Right hindlimb (tissue), 1 donor: ENCODE data around the gene KCNJ18.
"Not testable (repeated sequence)": the region's sequence is repeated elsewhere in the genome, so short reads cannot be mapped to it uniquely, and the experiment has no call there.

Experiments used
- DNase-seq: peaks from one replicate; pipeline ENCODE4 v3.0.0-alpha.2; 2018

The KCNJ18 gene

DNA sequence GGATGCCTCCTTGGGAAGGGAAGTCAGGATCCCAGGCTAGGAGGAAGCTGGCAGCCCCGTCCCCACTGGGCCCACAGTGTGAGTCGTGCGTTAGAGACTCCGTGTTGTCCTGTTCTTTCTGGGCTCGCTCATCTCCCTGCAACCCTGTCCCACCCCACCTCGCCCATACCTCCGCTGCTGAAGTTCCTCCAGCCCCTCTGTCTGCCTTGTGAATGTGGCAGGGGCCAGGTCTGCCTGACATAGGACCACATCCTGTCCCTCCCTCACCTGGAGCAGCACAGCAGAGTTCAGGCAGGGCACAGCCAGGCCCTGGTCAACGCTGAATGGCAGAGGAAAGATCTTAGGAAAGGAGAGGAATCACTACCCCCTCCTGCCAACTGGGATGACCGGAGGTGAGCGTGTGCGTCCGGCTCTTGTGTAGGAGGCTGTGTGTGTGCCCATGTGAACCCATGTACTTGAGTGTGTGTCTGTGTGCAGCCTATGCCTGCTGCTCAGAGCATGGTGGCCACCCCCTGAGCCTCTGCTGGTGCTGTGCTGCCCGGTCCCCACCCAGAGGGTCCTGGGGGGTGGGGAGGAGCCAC is 12.8 kb downstream of the KCNJ18 start:
- DNase-seq = no peak

DNA sequence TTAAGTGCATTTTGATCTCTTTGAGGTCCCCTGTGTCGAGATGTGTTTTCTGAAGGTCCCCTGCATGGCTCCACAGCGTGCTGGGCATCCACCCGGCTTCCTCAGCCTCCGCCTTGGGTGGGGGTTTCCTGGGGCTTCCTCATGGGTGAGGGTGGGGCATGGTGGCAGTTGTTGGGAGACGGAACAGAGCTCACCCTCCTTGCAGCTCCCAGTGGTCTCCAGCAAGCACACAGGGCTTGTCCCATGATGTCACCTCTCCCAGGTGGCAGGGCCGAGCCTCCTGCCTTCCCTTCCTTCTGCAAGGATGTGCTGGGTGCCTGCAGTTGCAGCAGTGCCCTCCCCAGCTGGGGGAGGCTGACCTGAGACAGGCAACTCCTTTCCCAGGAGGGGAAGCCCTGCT is 13.4 kb downstream of the KCNJ18 start:
- not testable (repeated sequence) for DNase-seq

DNA sequence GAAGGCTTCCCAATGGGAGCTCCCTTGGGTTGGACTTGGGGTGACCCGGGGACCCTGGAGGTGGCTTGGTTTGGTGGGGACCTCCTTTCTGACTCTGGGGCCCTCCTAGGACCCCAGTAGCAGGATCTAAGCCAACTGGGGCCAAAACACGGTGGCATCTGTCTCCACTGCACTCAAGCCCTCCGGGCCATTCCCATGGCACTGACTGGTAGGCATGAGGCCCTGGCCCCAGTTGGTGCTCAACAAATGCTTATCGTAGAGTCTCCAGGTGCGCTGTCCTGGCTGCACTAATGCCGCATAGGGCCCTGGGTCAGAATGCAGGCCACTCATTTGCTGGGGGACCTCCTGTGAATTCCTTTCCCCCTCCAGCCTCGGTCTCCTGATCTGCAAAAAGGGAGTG is 14.2 kb downstream of the KCNJ18 start:
- DNase-seq = not testable (repeated sequence)

DNA sequence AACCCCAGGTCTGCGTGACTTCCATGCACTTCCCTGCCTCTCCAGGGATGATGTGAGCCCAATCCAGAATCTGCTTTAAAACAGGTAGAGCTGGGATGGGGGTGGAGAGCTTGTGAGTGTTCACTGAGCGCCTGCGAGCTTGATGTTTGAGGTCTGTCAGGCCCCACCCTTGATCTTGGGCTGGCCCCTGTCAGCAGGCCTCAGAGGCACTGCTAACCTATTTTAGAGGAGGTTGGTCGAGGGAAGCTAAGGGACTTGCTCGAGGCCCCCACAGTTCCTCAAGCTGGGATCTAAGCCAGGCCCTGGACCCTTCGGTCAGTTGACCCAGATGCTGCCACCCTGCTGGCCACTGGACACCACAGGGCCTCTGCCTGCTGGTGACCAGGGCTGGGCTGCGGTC is 14.8 kb downstream of the KCNJ18 start:
- DNase-seq = not testable (repeated sequence)

DNA sequence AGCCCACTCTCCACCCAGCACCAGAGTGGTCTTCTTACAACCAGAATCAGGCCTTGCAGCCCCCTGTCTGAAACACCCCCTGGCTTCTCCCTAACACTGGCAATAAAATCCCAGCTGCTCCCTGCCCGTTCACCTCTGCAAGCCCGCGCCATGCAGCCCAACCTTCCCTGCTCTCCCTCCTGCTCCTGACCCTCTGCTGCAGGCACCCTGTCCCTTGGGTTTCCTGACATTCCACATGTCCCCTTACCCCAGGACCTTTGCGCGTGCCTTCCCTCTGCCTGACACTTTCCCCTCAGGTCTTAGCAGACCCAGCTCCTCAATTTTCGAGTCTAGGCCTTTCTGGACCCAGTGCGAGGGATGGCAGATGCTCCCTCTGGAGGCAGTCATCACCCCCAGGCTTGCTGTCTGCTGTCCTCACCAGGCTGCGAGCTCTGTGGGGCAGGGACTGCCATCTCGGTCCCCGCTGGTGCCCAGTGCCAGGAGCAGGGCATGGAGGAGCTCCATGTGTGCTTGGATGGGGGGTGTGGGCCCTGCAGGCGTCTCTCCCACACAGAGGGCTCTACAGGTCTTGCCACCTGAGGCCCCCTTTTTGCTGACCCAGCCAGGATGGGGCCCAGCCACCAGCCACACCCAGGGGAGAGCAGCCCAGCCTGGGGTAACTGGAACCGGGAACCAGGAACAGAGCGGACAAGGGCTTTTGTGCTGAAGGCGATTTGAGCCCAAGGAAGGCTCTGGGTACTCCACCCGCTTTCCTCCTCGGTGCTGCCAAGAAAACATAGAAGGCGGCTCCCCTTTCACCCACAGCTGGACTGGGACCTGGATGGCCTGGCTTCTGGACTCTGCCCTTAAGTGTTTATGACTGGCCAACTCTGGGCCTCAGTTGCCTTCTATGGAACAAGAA is 15.6 kb downstream of the KCNJ18 start:
- DNase-seq = not testable (repeated sequence)

DNA sequence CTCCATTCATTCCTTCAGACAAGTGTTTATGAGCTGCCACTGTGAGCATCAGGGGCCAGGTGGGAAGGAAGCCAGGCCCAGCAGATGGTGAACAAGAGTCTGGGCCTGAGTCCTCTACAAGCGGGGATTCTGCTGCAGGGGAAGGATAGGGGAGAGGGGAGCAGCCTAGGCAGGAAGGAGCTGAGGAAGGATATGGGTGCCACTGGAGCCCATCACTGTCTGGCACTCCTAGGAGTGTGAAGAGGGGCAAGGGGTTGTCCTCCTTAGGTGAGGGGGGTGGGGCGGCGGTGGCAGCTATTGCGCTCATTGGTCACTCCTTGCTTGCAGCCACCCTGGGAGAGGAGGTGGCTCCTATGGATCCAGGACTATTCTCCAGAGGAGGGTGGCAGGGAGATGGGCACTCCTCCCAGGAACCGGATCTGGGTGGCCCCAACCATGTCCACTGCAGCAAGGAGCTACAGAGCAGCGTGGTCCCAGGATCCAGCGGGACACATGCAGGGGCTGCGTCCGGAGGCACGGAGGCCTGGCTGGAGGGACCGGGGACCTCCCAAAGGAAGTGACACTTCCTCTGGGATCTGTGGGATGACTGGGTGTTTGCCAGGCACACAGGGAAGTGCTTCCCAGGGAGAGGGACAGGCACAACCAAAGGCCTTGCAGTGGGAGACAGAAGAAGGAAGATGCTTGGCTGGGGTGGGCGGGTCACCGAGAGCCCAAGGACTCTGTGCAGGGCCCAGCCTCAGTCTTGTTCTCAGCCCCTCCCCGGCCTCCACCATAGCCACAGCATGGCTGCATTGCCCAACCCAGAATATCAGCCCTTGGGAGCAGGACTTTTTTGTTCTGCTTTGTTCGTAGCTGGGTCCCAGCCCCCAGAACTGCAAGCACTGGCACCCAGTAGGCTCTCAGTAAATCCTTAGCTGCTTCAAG is 16.6 kb downstream of the KCNJ18 start:
- not testable (repeated sequence) for DNase-seq

DNA sequence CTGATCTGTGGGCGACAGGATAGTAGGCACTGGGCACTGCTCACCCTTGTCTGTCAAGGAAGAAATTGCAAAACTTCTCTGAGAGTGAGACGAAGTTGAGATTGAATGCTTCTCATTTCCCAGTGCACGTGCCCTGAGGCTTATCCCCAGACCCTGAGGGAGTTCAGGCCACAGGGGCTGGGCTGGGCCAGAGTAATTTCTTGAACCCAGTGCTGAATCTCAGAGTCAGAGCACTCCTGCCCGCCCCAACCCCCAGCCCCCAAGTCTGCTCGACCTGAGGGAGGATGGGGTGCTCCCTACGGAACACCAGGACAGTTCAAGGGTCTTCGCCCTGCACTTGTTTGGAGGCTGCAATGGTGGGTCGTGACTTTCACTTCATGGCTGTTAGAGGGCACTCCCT is 17.7 kb downstream of the KCNJ18 start:
- DNase-seq = not testable (repeated sequence)

DNA sequence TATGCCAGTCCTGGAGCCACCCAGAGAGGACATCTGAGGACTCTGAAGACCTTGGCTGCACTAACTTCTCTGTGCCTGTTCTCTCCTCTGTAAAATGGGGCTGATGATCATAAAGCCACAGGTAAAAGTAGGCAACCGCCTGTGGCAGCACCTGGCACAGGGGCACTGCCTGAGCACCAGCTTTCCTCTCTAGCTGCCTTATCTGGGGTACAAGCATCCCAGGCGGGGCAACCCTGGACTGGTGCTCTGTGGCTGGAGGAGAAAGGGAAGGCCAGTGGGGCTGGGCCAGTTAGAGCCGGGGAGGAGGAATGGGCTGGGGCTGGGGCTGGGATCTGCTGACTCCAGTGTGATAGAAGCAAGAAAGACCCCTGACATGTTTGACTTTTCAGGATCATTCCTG is 18.2 kb downstream of the KCNJ18 start:
- not testable (repeated sequence) for DNase-seq

DNA sequence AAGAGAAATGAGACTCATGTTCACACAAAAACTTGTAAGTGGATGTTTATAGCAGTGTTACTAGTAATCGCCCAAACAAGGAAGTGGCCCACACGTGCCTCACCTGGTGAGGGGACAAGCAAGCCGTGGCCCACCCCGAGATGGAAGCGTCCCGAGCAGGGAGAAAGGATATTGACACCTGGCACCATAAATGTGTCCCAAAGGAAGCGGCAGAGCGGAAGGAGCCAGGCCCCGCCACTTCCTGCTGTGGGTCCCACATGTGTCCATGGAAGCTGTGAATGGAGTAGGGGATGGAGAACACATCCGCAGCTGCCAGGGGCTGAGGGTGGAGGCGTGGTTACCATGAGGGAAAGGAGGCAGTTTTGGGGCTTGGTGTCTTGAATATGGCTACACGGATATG is 18.9 kb downstream of the KCNJ18 start:
- DNase-seq = no peak

DNA sequence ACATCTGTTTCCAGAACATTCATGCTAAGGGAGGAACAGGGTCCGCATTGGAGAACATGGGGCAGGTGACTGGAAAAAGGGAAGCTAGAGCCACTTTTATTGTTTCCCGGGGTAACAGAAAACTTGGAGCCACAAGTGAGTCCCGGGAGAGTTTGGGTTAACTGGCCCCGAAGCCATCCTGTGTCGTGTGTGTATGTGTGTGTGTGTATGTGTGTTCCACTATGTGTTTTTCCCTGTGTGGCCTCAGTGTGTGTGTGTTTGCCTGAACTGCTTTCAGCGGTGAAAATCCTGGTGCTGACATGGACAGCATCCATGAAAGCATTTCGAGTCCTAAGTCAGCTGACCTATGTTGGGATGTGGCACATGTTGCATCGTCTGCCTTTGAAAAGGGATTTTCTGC is 20.7 kb downstream of the KCNJ18 start:
- not testable (repeated sequence) for DNase-seq

DNA sequence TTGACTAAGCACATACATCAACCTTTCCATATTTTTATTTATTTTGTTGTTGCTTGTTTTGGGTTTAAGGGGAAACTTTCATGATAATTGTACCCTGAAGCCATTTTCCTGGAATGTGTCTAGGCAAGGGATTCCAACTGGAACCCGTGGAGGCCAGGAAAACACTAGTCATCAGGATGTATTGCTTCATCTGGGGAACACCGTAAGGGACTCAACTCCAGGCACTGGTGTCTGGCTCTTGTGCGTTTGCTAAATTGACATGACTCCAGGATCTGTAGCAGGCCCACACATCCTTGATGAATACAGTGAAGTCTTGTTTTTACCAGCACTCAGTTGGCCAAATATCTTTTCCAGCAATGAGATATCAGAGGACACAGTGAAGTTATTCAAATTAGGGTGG is 21.3 kb downstream of the KCNJ18 start:
- DNase-seq = not testable (repeated sequence)

DNA sequence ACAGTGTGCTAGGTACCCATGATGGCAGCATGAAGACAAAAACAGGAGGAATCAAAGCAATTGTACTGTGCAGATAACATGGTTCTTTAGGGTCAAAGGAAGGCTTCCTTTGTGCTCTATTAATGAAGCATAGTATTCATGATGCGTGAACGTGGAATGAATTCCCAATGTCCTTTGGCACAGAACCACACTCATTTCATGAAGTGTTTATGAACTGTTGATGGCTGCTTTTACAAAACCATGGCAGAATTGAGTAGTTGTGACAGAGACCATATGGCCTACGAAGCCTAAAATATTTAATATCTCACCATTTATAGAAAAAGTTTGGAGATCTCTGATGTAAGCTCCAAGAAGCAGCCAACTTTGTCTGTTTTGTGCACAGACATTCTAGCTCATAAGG is 22.4 kb downstream of the KCNJ18 start:
- not testable (repeated sequence) for DNase-seq

DNA sequence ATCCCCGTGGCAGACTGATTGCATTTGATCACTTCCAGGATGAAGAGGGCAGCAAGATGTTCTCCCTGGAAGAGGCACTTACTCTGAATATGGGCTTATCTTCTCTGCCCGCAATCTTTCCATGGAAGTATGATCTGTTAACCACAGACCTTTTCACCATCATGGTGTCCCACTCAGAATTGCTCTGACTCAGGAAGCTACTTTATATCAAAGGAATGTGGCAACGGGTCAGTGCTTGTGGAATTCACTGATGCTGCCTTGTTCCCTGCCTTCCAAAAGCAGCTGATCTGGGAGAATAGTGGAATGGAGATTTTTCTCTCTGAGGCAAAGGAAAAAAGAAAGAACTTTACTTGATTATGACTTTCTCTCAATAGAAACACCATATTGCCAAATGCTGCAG is 23.6 kb downstream of the KCNJ18 start:
- not testable (repeated sequence) for DNase-seq

DNA sequence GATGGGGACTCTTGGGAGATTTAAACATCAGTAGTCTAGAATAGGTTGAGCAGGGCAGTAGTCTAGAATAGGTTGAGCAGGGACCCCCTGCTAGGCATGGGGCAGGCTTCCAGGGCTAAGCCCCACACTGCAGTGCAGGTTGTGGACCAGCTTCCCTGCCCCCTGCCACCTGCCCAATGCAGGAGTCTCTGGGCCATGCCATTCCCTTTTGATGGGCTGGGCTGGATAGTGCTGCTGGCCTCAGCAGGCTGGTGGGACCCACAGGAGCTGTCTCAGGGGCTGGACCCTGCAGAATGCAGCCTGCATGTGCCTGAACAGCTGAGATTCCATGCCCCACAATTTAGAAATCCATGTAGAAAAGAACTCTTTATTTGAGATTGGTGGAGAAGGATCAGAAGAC is 26.6 kb downstream of the KCNJ18 start:
- DNase-seq = not testable (repeated sequence)

DNA sequence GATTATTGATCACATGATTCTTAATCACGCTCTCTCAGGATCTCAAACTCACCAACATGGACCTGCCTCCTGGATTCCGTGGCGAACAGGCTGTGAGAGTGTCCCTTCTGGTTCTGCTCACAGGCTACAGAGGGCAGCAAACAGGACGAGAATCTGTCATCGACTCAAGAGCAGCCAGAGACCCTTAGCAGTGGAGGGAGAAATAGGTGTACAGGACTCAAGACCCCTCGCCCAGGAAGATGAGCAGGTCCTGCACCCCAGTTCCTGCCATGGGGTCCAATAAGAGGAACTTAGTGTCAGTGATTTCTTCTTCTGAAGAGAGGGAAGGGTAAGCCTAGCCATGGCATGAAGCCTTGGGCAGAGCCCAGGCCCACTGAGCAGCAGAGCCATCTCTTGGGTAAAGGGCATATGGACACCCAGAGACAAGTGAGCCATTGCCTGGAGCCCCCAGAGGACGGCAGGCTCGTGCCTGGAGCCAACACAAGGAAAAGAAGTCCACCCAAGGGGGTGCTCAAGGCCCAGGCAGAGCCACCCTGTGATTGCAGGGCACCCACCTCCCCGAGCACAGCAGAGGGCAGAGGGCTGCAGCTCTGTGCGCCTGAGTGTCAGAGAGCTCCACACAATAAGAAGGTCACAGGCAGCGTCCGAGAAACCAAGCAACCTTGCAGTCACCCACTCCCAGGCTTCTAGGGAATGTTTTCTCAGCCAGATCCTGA is 27.3 kb downstream of the KCNJ18 start:
- DNase-seq = not testable (repeated sequence)

DNA sequence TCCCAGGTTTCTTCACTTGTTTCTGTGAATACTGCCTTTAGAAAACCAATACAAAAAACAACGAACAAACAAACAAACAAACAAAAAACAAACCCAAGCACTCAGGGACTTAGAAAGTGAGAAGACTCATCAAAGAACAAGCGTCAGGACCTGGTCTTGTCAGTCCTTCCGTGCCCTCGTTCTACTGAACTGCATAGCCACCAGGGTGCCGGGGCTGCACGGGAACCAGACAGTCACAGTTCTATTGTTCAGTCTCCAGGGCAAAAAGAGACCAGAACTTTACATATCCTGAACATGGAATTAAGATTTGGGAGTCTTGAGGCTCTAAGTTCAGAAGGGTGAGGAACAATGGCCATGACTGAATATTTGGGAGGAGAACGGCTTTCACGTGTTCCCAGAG is 28.2 kb downstream of the KCNJ18 start:
- not testable (repeated sequence) for DNase-seq

DNA sequence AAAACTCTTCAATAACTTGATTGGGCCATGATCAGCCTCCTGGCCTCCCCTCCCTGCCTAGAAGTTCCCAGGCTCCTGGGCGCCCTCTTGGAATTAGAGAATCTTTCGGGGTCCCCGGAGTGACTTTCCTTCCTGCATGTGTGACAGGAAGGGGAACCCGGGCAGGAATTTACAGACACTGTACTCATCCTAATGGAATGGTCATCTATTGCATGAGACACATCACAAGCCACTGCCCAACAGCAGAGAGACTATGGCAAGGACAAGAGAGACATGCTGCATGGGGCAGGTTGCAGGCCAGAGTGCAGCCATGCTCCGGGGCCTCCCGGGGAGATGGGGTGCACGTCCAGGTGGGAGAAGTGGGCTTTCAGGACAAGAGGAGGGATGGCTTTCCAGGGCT is 29.9 kb downstream of the KCNJ18 start:
- not testable (repeated sequence) for DNase-seq

DNA sequence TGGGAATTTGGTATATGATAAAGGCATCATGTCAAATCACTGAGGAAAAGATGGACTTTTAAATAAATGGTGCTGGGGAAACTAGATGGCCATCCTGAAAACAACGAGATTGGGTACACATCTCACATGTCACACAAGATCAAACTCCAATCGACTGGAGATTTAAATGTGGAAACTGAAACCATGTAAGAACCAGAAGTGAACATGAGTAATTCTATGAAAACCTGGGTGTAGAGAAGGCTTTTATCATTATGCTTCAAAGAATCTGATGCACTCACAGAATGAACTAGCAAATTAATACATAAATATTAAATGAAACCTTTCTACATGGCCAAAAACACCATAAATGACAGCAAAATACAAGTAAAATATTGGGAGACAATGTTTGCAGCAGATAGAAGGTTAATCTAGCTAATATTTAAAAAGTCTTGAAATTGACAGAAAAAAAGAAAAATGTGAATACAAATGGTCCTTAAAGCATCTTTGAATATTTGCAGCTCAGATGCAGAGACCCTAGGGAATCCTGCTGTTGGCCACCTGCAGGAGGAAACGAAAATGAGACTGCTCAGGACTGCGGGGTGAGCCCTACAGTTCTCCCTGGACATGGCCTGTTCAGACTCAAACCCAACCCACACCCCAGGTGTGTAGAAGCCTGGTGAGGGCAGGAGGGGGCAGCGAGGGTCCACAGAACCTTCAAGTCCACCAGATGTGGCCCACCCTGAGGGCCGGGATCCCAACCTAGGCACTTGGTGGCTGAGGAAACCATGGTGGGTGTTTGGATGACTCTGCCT is 32.1 kb downstream of the KCNJ18 start:
- not testable (repeated sequence) for DNase-seq

DNA sequence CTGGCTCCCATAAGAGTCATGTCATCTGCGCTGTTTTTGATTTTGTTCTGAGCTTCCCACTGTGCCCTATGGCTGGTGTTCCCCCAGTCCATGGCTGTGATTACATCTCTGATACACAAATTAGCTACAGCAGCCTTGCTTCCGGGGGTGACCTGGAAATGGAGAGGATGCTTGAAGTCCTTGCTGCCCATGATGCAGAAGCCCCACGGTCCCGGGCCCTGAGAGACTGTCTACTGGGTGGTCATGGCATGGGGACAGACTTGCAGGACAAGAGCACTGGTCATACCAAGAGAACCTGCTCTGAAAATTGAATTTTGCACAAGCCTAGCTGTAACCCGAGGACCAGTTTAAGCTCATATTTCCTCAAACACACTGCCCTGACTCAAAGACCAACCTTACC is 38.8 kb downstream of the KCNJ18 start:
- not testable (repeated sequence) for DNase-seq

DNA sequence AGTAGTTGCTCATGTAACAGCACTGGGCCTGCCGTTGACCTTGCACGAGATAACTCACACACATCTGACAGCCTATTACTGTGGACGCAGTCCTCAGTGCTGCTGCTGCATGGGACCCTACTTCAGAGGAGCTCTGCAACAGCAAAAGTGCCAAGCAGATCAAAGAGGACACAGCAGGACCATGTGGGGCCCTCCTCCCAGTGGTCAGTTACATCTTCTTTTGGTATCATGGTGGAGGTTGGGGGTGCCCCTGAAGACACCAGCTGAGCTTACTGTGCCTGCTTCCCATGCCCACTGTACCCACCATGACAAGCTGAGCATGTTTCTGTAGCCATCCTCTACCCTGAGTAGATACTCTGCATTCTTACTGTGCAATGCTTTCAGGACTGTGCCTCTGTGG is 41.6 kb downstream of the KCNJ18 start:
- DNase-seq = not testable (repeated sequence)

DNA sequence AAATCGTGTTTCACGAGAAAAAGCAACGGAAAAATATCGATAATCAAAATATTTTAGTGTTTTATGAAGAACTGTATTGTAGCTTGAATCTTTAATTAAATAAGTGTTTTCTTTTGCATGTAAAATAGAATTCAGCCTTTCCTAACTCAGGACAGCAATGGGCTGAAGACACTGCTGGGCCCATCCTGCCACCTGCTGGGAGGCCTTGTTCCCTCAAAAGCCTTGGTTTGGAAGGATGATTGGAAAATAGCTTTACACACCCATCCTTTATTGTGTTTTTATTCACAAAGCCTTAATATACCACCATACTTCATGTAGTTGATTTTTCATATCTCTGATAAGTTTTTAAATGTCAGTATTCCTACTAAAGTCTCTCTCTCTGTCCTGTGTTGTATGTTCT is 43.5 kb downstream of the KCNJ18 start:
- not testable (repeated sequence) for DNase-seq
